ENCODE data around the gene NME9.

GRCh38 chr3:138359148-138359918 is 29.7 kb upstream of the NME9 start:
- TF ChIP-seq CTCF (IDR thresholded peaks at IDR 0.05) (no peak), MAX (CRISPR knock-in tag; IDR thresholded peaks at IDR 0.05) (no peak), ERG (CRISPR knock-in tag; IDR thresholded peaks at IDR 0.05) (no peak), ATF3 (CRISPR knock-in tag; conservative IDR thresholded peaks at IDR 0.05) (no peak), FOXK1 (CRISPR knock-in tag; IDR thresholded peaks at IDR 0.05) (no peak), FOXJ3 (CRISPR knock-in tag; IDR thresholded peaks at IDR 0.05; ENCODE audit: borderline replicate concordance) (no peak), GABPB1 (CRISPR knock-in tag; IDR thresholded peaks at IDR 0.05) (no peak), TCF7 (CRISPR knock-in tag; IDR thresholded peaks at IDR 0.05; ENCODE audit: low read depth) (no peak), USF1 (CRISPR knock-in tag; IDR thresholded peaks at IDR 0.05) (no peak), ZNF121 (CRISPR knock-in tag; IDR thresholded peaks at IDR 0.05) (no peak), ETV6 (CRISPR knock-in tag; IDR thresholded peaks at IDR 0.05) (no peak)
